ENCODE data around the gene SLC8A1. TPM values are rescaled to one million over a fixed set of nuclear protein-coding genes. Genes with fewer than 3 reads are reported as not detected.

SLC8A1 gene
- total and polyA plus RNA-seq, 10 of the 15 experiments (the other 5 are each of a cell fraction or from before 2014, with no cell fraction given) = under 0.01 to 1.2 (median 0.01) TPM; not detected in 3

- TF ChIP-seq CHD1 (IDR thresholded peaks at IDR 0.05; ENCODE audit: low read depth, low read length) = no peak
- no peak for TF ChIP-seq EGR1 (IDR thresholded peaks at IDR 0.05; ENCODE audit: borderline replicate concordance in 1 of 2, low read depth in 2 of 2, low read length in 2 of 2)
- TF ChIP-seq NFYB (IDR thresholded peaks at IDR 0.05; ENCODE audit: insufficient read depth, low read depth, low read length) = no peak
- TF ChIP-seq YY1 (IDR thresholded peaks at IDR 0.05; ENCODE audit: low read depth, low read length) = no peak
- no peak for TF ChIP-seq CBFB (IDR thresholded peaks at IDR 0.05; ENCODE audit: low read depth)
- no peak for TF ChIP-seq JUND (IDR thresholded peaks at IDR 0.05; ENCODE audit: low read depth, low read length)
- TF ChIP-seq NFIC (IDR thresholded peaks at IDR 0.05; ENCODE audit: low read depth, low read length) = no peak
- no peak for TF ChIP-seq POLR2A (IDR thresholded peaks at IDR 0.05; ENCODE audit: low read depth, low read length)
- TF ChIP-seq ZBTB11 (CRISPR knock-in tag; IDR thresholded peaks at IDR 0.05) = no peak
- no peak for TF ChIP-seq RUNX3 (IDR thresholded peaks at IDR 0.05; ENCODE audit: low read length)
- no peak for TF ChIP-seq MXI1 (IDR thresholded peaks at IDR 0.05; ENCODE audit: low read depth, low read length)
- TF ChIP-seq RCOR1 (conservative IDR thresholded peaks at IDR 0.05; ENCODE audit: low read depth, low read length) = no peak
- TF ChIP-seq PAX8 (IDR thresholded peaks at IDR 0.05) = no peak
- no peak for TF ChIP-seq NKRF (conservative IDR thresholded peaks at IDR 0.05)
- no peak for TF ChIP-seq ELK1 (IDR thresholded peaks at IDR 0.05; ENCODE audit: low read depth, low read length)
- no peak for TF ChIP-seq MTA3 (IDR thresholded peaks at IDR 0.05; ENCODE audit: borderline replicate concordance, low read length)
- no peak for TF ChIP-seq BMI1 (IDR thresholded peaks at IDR 0.05; ENCODE audit: borderline replicate concordance)
- intact Hi-C loops (cut with micrococcal nuclease; ENCODE audit: unreplicated experiment) (no loop called here), in situ Hi-C loops (cut with MboI) (no loop called here)
- Histone ChIP-seq H3K4me2 (ENCODE audit: control insufficient read depth, insufficient read depth) (no peak overlapping the region), H3K4me1 (ENCODE audit: control insufficient read depth, insufficient read depth, low read length) (no peaks in the 10 kb centered on the region), H3K36me3 (ENCODE audit: control insufficient read depth in 2 of 2, insufficient read depth in 2 of 2, low read length in 1 of 2) (no peaks in the 10 kb centered on the region), H3K4me3 (no peak overlapping the region), H2AFZ (ENCODE audit: control insufficient read depth, low read depth, low read length) (no peak overlapping the region), H3K27me3 (replicated peaks in 1 of 2; ENCODE audit: control insufficient read depth in 2 of 2, insufficient read depth in 2 of 2, low read length in 1 of 2) (no peaks in the 10 kb centered on the region; a peak in 1 of 4 replicates), H4K20me1 (ENCODE audit: control insufficient read depth, insufficient read depth) (no peaks in the 10 kb centered on the region), H3K79me2 (ENCODE audit: control insufficient read depth, insufficient read depth, low read length) (no peaks in the 10 kb centered on the region), H3K9me3 (replicated peaks; ENCODE audit: control insufficient read depth, insufficient read depth, low read length) (no peaks in the 10 kb centered on the region), H3K27ac (ENCODE audit: control insufficient read depth, insufficient read depth) (no peak overlapping the region), H3K9ac (ENCODE audit: control insufficient read depth, insufficient read depth, low read length) (no peak overlapping the region)
- FAIRE-seq (no peak), DNase-seq (ENCODE audit: low read depth, low spot score) (no peak), ATAC-seq (no peak)
- ChIA-PET SMC1A (ENCODE audit: uncharacterized antibody, unreplicated experiment) (interaction anchor here (0.9 kb wide), 1 partner anchor 305 kb away, joined by 3 read pairs; no protein-coding TSS in a partner anchor), CTCF (interaction anchor here (1.0 kb wide), 1 partner anchor 30 kb away, joined by 3 read pairs; no protein-coding TSS in a partner anchor), RAD21 (ENCODE audit: unreplicated experiment) (no interaction called here), POLR2A (no interaction called here)
- no TSS peak for BruUV-seq (replicated peaks)
- 14% methylated on average over 2 of the region's 2 CpGs for WGBS (ENCODE audit: insufficient coverage, insufficient replicate concordance, low lambda C conversion rate, missing lambda C conversion rate)
These were observed 202.3 kb downstream of the SLC8A1 start for GRCh38 chr2:40249577-40249976.

Data from GM12878 (cell line).